SK-N-SH (cell line): ENCODE measurements around the gene DRD2. TPM values are rescaled to one million over a fixed set of nuclear protein-coding genes. Genes with fewer than 3 reads are reported as not detected.

Source experiments
- CTCF ChIA-PET: fragments of 300-600, 350-600 bp; formaldehyde crosslinking; extraction: SDS; loops from one replicate; lab custom pipeline; 2021; lab: Yijun Ruan, JAX
- POLR2A ChIA-PET: fragments of 350-600 bp; sonication (Branson Sonifier 250); formaldehyde crosslinking; extraction: SDS; loops from one replicate; lab custom pipeline; 2020; ENCODE audit warnings: antibody characterized with exemption, inconsistent platforms; lab: Yijun Ruan, JAX
- DNase-seq: peaks from one replicate; pipeline ENCODE4 v3.0.0; 2012
- H2AFZ ChIP-seq: fragments of 200-600 bp; sonication (generic); 2 replicates; pipeline ENCODE4 v1.8.1; 2016; ENCODE audit warnings: antibody characterized with exemption, mild to moderate bottlenecking, low read depth
- H3F3A ChIP-seq: fragments of 200-600 bp; sonication (generic); replicated peaks from 2 replicates; pipeline ENCODE3; 2016; ENCODE audit warnings: antibody characterized with exemption, mild to moderate bottlenecking; ENCODE audit not compliant: insufficient read depth
- H3K27ac ChIP-seq, 2 experiments: fragments of 200-500 bp in 1 of 2; fragments of 200-600 bp in 1 of 2; sonication (Bioruptor generic) in 1 of 2; sonication (generic), shearing (Covaris generic) in 1 of 2; 2 replicates each; pipeline versions ENCODE4 v1.5.1 to v1.6.1; 2014 to 2016; ENCODE audit warnings: low read depth in 2 of 2, inconsistent platforms in 1 of 2, low read length in 1 of 2, mild to moderate bottlenecking in 1 of 2, mixed read lengths in 1 of 2
- H3K27me3 ChIP-seq: fragments of 200-600 bp; sonication (generic), shearing (Covaris generic); 2 replicates; pipeline ENCODE4 v1.6.1; 2016; ENCODE audit warnings: mixed run types; ENCODE audit not compliant: insufficient read depth
- H3K36me3 ChIP-seq, 2 experiments: fragments of 200-500 bp in 1 of 2; fragments of 200-600 bp in 1 of 2; sonication (Bioruptor generic) in 1 of 2; sonication (generic) in 1 of 2; replicated peaks in 1 of 2; 2 replicates each; pipeline versions ENCODE3 to v1.5.1; 2014 to 2016; ENCODE audit warnings: low read length in 1 of 2, mild to moderate bottlenecking in 1 of 2; ENCODE audit not compliant: insufficient read depth in 2 of 2, control insufficient read depth in 1 of 2
- H3K4me1 ChIP-seq, 2 experiments: fragments of 200-500 bp in 1 of 2; fragments of 200-600 bp in 1 of 2; sonication (Bioruptor generic) in 1 of 2; sonication (generic), shearing (Covaris generic) in 1 of 2; 2 replicates each; pipeline versions ENCODE4 v1.5.1 to v1.6.1; 2014 to 2016; ENCODE audit warnings: low read depth in 1 of 2, low read length in 1 of 2, mixed run types in 1 of 2; ENCODE audit not compliant: insufficient read depth in 2 of 2, control insufficient read depth in 1 of 2
- H3K4me2 ChIP-seq: fragments of 200-600 bp; sonication (generic), shearing (Covaris generic); 2 replicates; pipeline ENCODE4 v1.6.1; 2017; ENCODE audit warnings: mixed run types
- H3K4me3 ChIP-seq, 2 experiments: fragments of 200-500 bp in 1 of 2; fragments of 200-600 bp in 1 of 2; sonication (Bioruptor generic) in 1 of 2; sonication (generic), shearing (Covaris generic) in 1 of 2; 2 replicates each; pipeline versions ENCODE4 v1.5.1 to v1.8.1; 2014 to 2016; ENCODE audit warnings: low read depth in 2 of 2, inconsistent platforms in 1 of 2, low read length in 1 of 2, mild to moderate bottlenecking in 1 of 2, mixed read lengths in 1 of 2, moderate library complexity in 1 of 2
- H3K79me2 ChIP-seq: fragments of 200-600 bp; sonication (generic); 2 replicates; pipeline ENCODE4 v1.8.1; 2017; ENCODE audit warnings: mild to moderate bottlenecking; ENCODE audit not compliant: insufficient read depth
- H3K9ac ChIP-seq: fragments of 200-600 bp; sonication (generic); 2 replicates; pipeline ENCODE4 v1.6.1; 2017; ENCODE audit warnings: mixed run types
- H3K9me2 ChIP-seq: fragments of 200-600 bp; sonication (generic); 2 replicates; pipeline ENCODE4 v1.6.1; 2017; ENCODE audit warnings: mixed run types
- H3K9me3 ChIP-seq: fragments of 200-600 bp; sonication (generic); 2 replicates; pipeline ENCODE4 v1.6.1; 2017; ENCODE audit warnings: mixed run types, mild to moderate bottlenecking, moderate library complexity
- H4K20me1 ChIP-seq: fragments of 200-600 bp; sonication (generic); 2 replicates; pipeline ENCODE4 v1.6.1; 2017; ENCODE audit warnings: mild to moderate bottlenecking, mixed run types; ENCODE audit not compliant: insufficient read depth
- CHD2 ChIP-seq: fragments of 150-350 bp; IDR thresholded peaks from 2 replicates; pipeline ENCODE4 v1.6.1; 2018; ENCODE audit warnings: low read length; ENCODE audit not compliant: partially characterized antibody
- ELF1 ChIP-seq: IDR thresholded peaks from 2 replicates; pipeline ENCODE4 v1.4.0; 2012
- EZH2phosphoT487 ChIP-seq: fragments of 200-600 bp; sonication (generic); IDR thresholded peaks from 2 replicates; pipeline ENCODE4 v1.6.1; 2017; ENCODE audit warnings: low read depth, mixed run types, mild to moderate bottlenecking, antibody characterized with exemption, moderate library complexity, borderline replicate concordance
- FOSL2 ChIP-seq: IDR thresholded peaks from 2 replicates; pipeline ENCODE4 v1.4.0; 2012; ENCODE audit warnings: low read depth, mild to moderate bottlenecking, moderate library complexity, borderline replicate concordance
- GABPA ChIP-seq: IDR thresholded peaks from 2 replicates; pipeline ENCODE4 v1.4.0; 2012; ENCODE audit warnings: low read depth, mild to moderate bottlenecking
- POLR2AphosphoS5 ChIP-seq: IDR thresholded peaks from 2 replicates; pipeline ENCODE4 v1.6.1; 2012; ENCODE audit warnings: low read depth, low read length
- RCOR1 ChIP-seq: fragments of 150-350 bp; IDR thresholded peaks from 2 replicates; pipeline ENCODE4 v1.6.1; 2017; ENCODE audit warnings: antibody characterized with exemption, low read length
- SIN3A ChIP-seq: IDR thresholded peaks from 2 replicates; pipeline ENCODE4 v1.6.1; 2012; ENCODE audit warnings: low read depth, mild to moderate bottlenecking, low read length, moderate library complexity, borderline replicate concordance
- SMC3 ChIP-seq: IDR thresholded peaks from 2 replicates; pipeline ENCODE4 v1.6.1; 2012; ENCODE audit warnings: low read depth, low read length, improper control_type of control experiment
- TCF12 ChIP-seq: IDR thresholded peaks from 2 replicates; pipeline ENCODE4 v1.4.0; 2012
- TEAD4 ChIP-seq: IDR thresholded peaks from 2 replicates; pipeline ENCODE4 v1.4.0; 2012; ENCODE audit warnings: mild to moderate bottlenecking, borderline replicate concordance; ENCODE audit not compliant: insufficient read depth
- WGBS: methylation state at CpG from one replicate; pipeline ENCODE4 v1.1.6; 2017; ENCODE audit warnings: low lambda C conversion rate; 5-methylcytosine and 5-hydroxymethylcytosine counted together
- polyA plus RNA-seq, 3 experiments: library from polyadenylated mRNA; depleted of rRNA; stranded (reverse); fragments of >200 nt; gene quantifications; 2 replicates each; pipeline ENCODE4 v1.2.3, GENCODE V29; 2012
- TF ChIP-seq, protein P1 (sequence below): fragments of 150-350 bp; IDR thresholded peaks from 2 replicates; pipeline ENCODE4 v1.6.1; 2016; ENCODE audit warnings: mild to moderate bottlenecking, low read depth, low read length
- TF ChIP-seq, protein P2 (sequence below): IDR thresholded peaks from 2 replicates; pipeline ENCODE4 v1.4.0; 2012; ENCODE audit warnings: low read depth, borderline replicate concordance
- TF ChIP-seq, protein P3 (sequence below): fragments of 200-600 bp; sonication (generic); IDR thresholded peaks from 2 replicates; pipeline ENCODE4 v1.6.1; 2017; ENCODE audit warnings: antibody characterized with exemption, mild to moderate bottlenecking, moderate library complexity
- TF ChIP-seq, protein P4 (sequence below): IDR thresholded peaks from 2 replicates; pipeline ENCODE4 v1.4.0; 2012; ENCODE audit warnings: low read depth, borderline replicate concordance
- TF ChIP-seq, protein P5 (sequence below): IDR thresholded peaks from 2 replicates; pipeline ENCODE4 v1.4.0; 2012; ENCODE audit warnings: low read depth
- TF ChIP-seq, protein P6 (sequence below): IDR thresholded peaks from 2 replicates; pipeline ENCODE4; 2012

The DRD2 gene
- polyA plus RNA-seq, 1 of the 3 experiments (the other 2 are of a cell fraction): 0.10 TPM

DNA sequence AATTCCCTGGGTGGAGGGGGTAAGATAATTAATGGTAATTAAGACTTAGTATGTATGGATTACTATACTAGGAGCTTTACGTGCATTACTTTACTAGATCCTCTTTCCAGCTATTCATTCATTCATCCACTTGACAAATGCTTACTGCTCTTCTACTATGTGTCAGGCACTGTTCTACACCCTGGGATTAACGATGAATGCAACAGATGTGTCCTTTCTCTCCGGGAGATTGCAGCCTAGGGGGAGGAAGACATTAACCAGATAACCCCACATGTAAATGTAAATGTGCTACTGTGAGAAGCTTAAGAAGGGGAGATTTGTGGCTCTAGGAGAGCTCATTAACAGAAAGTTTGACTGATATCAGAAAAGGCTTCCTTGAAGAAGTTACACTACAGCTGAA lies 85.9 kb downstream of the DRD2 start:
- DNase-seq: no peak
- no peaks in the 10 kb centered on the region for H3F3A ChIP-seq
- H3K79me2 ChIP-seq: no peaks in the 10 kb centered on the region
- TF ChIP-seq FOSL2: no peak
- no peak for TF ChIP-seq ELF1
- no peak for TF ChIP-seq EZH2phosphoT487
- no peak for TF ChIP-seq TCF12
- TF ChIP-seq, protein P1, sequence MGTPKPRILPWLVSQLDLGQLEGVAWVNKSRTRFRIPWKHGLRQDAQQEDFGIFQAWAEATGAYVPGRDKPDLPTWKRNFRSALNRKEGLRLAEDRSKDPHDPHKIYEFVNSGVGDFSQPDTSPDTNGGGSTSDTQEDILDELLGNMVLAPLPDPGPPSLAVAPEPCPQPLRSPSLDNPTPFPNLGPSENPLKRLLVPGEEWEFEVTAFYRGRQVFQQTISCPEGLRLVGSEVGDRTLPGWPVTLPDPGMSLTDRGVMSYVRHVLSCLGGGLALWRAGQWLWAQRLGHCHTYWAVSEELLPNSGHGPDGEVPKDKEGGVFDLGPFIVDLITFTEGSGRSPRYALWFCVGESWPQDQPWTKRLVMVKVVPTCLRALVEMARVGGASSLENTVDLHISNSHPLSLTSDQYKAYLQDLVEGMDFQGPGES: no peak
- TF ChIP-seq, protein P2, sequence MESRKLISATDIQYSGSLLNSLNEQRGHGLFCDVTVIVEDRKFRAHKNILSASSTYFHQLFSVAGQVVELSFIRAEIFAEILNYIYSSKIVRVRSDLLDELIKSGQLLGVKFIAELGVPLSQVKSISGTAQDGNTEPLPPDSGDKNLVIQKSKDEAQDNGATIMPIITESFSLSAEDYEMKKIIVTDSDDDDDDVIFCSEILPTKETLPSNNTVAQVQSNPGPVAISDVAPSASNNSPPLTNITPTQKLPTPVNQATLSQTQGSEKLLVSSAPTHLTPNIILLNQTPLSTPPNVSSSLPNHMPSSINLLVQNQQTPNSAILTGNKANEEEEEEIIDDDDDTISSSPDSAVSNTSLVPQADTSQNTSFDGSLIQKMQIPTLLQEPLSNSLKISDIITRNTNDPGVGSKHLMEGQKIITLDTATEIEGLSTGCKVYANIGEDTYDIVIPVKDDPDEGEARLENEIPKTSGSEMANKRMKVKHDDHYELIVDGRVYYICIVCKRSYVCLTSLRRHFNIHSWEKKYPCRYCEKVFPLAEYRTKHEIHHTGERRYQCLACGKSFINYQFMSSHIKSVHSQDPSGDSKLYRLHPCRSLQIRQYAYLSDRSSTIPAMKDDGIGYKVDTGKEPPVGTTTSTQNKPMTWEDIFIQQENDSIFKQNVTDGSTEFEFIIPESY: no peak
- TF ChIP-seq, all 33 proteins: peak for 0
- H3K4me1 ChIP-seq: no peaks in the 10 kb centered on the region
- H2AFZ ChIP-seq: no peak overlapping the region
- no peaks in the 10 kb centered on the region for H3K27me3 ChIP-seq
- H3K4me2 ChIP-seq: no peak overlapping the region
- no peaks in the 10 kb centered on the region for H4K20me1 ChIP-seq
- POLR2A ChIA-PET: no interaction called here
- CTCF ChIA-PET: no interaction called here
- H3K9ac ChIP-seq: no peak overlapping the region
- WGBS: 22% methylated on average over 3 of the region's 3 CpGs
- no peaks in the 10 kb centered on the region for H3K9me3 ChIP-seq
- H3K9me2 ChIP-seq: no peaks in the 10 kb centered on the region
- no peak overlapping the region for H3K4me3 ChIP-seq
- H3K27ac ChIP-seq: no peak overlapping the region
- H3K36me3 ChIP-seq: no peaks in the 10 kb centered on the region

DNA sequence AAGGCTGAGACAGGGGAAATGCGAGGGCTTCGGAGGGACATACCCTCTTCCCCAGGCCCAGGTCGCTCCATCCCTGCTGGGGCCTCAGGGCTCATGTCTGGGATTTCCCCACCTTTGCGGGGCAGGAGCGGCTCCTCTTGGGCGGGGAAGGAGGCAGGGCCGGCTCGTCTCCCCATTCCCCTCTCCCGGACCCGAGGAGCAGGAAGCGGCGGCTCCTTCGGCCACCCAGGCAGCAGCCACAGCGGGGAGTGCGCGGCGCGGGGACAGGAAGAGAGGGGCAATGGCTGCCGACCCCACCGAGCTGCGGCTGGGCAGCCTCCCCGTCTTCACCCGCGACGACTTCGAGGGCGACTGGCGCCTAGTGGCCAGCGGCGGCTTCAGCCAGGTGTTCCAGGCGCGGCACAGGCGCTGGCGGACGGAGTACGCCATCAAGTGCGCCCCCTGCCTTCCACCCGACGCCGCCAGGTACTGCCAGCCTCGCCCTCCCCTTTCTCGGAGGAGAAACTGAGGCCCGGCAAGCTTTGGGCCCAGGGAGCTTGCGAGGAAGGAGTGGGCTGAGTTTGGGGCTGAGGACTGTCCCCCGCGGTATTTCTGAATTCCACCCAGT lies 87.5 kb downstream of the DRD2 start, which contains the start of gene ANKK1:
ANKK1 (plus strand) TSS at position 175 of the 607 bp plus-strand sequence; CDS start at position 281, 106 bp downstream.
- CTCF ChIA-PET: no interaction called here
- WGBS: 88% methylated on average over 28 of the region's 46 CpGs
- POLR2A ChIA-PET: no interaction called here
- no peaks in the 10 kb centered on the region for H3K27me3 ChIP-seq
- H3K9ac ChIP-seq: no peak within 1 kb of the TSS
- no peak within 1 kb of the TSS for H3K4me3 ChIP-seq
- H3K27ac ChIP-seq: no peak within 1 kb of the TSS
- peak; percentile 15 for DNase-seq
- no peak within 1 kb of the TSS for H2AFZ ChIP-seq
- no peaks in the 10 kb centered on the region for H3K79me2 ChIP-seq
- no peaks in the 10 kb centered on the region for H3K9me2 ChIP-seq
- H3K9me3 ChIP-seq: no peaks in the 10 kb centered on the region
- no peaks in the 10 kb centered on the region for H4K20me1 ChIP-seq
- H3F3A ChIP-seq: peaks cover 3% of the 10 kb centered on the region
- H3K4me1 ChIP-seq: no peaks in the 10 kb centered on the region
- no peak within 1 kb of the TSS for H3K4me2 ChIP-seq
- no peaks in the 10 kb centered on the region for H3K36me3 ChIP-seq
- TF ChIP-seq SMC3 (no peak), RCOR1 (no peak), ELF1 (no peak), POLR2AphosphoS5 (no peak), CHD2 (no peak), GABPA (no peak), SIN3A (no peak), EZH2phosphoT487 (no peak), TEAD4 (no peak), TCF12 (no peak)
- TF ChIP-seq, protein P3, sequence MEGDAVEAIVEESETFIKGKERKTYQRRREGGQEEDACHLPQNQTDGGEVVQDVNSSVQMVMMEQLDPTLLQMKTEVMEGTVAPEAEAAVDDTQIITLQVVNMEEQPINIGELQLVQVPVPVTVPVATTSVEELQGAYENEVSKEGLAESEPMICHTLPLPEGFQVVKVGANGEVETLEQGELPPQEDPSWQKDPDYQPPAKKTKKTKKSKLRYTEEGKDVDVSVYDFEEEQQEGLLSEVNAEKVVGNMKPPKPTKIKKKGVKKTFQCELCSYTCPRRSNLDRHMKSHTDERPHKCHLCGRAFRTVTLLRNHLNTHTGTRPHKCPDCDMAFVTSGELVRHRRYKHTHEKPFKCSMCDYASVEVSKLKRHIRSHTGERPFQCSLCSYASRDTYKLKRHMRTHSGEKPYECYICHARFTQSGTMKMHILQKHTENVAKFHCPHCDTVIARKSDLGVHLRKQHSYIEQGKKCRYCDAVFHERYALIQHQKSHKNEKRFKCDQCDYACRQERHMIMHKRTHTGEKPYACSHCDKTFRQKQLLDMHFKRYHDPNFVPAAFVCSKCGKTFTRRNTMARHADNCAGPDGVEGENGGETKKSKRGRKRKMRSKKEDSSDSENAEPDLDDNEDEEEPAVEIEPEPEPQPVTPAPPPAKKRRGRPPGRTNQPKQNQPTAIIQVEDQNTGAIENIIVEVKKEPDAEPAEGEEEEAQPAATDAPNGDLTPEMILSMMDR: no peak
- TF ChIP-seq, protein P4, sequence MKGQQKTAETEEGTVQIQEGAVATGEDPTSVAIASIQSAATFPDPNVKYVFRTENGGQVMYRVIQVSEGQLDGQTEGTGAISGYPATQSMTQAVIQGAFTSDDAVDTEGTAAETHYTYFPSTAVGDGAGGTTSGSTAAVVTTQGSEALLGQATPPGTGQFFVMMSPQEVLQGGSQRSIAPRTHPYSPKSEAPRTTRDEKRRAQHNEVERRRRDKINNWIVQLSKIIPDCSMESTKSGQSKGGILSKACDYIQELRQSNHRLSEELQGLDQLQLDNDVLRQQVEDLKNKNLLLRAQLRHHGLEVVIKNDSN: no peak
- TF ChIP-seq, protein P5, sequence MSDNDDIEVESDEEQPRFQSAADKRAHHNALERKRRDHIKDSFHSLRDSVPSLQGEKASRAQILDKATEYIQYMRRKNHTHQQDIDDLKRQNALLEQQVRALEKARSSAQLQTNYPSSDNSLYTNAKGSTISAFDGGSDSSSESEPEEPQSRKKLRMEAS: no peak
- TF ChIP-seq, protein P6, sequence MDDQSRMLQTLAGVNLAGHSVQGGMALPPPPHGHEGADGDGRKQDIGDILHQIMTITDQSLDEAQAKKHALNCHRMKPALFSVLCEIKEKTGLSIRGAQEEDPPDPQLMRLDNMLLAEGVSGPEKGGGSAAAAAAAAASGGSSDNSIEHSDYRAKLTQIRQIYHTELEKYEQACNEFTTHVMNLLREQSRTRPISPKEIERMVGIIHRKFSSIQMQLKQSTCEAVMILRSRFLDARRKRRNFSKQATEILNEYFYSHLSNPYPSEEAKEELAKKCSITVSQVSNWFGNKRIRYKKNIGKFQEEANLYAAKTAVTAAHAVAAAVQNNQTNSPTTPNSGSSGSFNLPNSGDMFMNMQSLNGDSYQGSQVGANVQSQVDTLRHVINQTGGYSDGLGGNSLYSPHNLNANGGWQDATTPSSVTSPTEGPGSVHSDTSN: no peak
